OCI-LY3 (cell line): Measurements from ENCODE around the gene APOO.

Source experiments
- CTCF ChIP-seq: fragments of 200-600, 300-600 bp; sonication (generic); IDR thresholded peaks from 2 replicates; pipeline ENCODE4 v1.5.1; 2014; ENCODE audit warnings: antibody characterized with exemption, low read length, low read depth
- EZH2phosphoT487 ChIP-seq: fragments of 200-600 bp; shearing (Covaris generic); IDR thresholded peaks from 2 replicates; pipeline ENCODE4 v1.6.1; 2018; ENCODE audit warnings: antibody characterized with exemption, mixed run types, low read depth

- no peak for TF ChIP-seq CTCF
- no peak for TF ChIP-seq EZH2phosphoT487
Observed at GRCh38 chrX:23857935-23858334, 49.8 kb downstream of the APOO start.
